GM23338 (cell line): ENCODE measurements around the gene RBM24. TPM values are rescaled to one million over a fixed set of nuclear protein-coding genes. Genes with fewer than 3 reads are reported as not detected.

Experiments used
- CREB1 ChIP-seq: fragments of 250-450 bp; sonication (Bioruptor Pico); IDR thresholded peaks from 2 replicates; pipeline ENCODE4 v1.5.0; 2020; ENCODE audit warnings: low read depth, mild to moderate bottlenecking, moderate library complexity
- JUNB ChIP-seq: IDR thresholded peaks from one replicate; pipeline ENCODE4 v1.6.1; 2016; ENCODE audit warnings: antibody characterized with exemption; ENCODE audit not compliant: unreplicated experiment
- NANOG ChIP-seq: IDR thresholded peaks from 2 replicates; pipeline ENCODE4 v1.6.1; 2016; ENCODE audit warnings: antibody characterized with exemption, borderline replicate concordance
- POLR2AphosphoS5 ChIP-seq: IDR thresholded peaks from 2 replicates; pipeline ENCODE4 v1.6.1; 2016; ENCODE audit warnings: antibody characterized with exemption, low read depth
- STAT1 ChIP-seq: IDR thresholded peaks from one replicate; pipeline ENCODE4 v1.6.1; 2016; ENCODE audit warnings: antibody characterized with exemption; ENCODE audit not compliant: unreplicated experiment
- ZNF114 ChIP-seq: fragments of 250-450 bp; sonication (Bioruptor Pico); IDR thresholded peaks from 2 replicates; pipeline ENCODE4 v1.5.0; 2020; ENCODE audit warnings: mild to moderate bottlenecking, moderate library complexity
- ZNF331 ChIP-seq: fragments of 250-450 bp; sonication (Bioruptor Pico); IDR thresholded peaks from 2 replicates; pipeline ENCODE4 v1.5.0; 2020; ENCODE audit warnings: low read depth, mild to moderate bottlenecking, moderate library complexity
- polyA plus RNA-seq: library from polyadenylated mRNA; unstranded; fragments of >200 nt; fragmentation: Nextera tagmentation; extraction: Ambion mirVana; gene quantifications from 2 replicates; pipeline ENCODE4 v1.2.1, GENCODE V29; 2016
- total RNA-seq: library from RNA; depleted of rRNA; stranded (reverse); fragments of >200 nt; shearing (Covaris generic); gene quantifications from 2 replicates; pipeline ENCODE4 v1.2.3, GENCODE V29; 2014
- TF ChIP-seq, protein P1 (sequence below): fragments of 250-450 bp; sonication (Bioruptor Pico); IDR thresholded peaks from 2 replicates; pipeline ENCODE4 v1.5.0; 2020; ENCODE audit warnings: mild to moderate bottlenecking, moderate library complexity
- TF ChIP-seq, protein P2 (sequence below): IDR thresholded peaks from 2 replicates; pipeline ENCODE4 v1.6.1; 2016; ENCODE audit warnings: antibody characterized with exemption
- TF ChIP-seq, protein P3 (sequence below), 2 experiments: fragments of 200-600 bp in 1 of 2; sonication (generic) in 1 of 2; conservative IDR thresholded peaks; 2 replicates each; pipeline versions ENCODE4 v1.5.1 to v1.6.1; 2016 to 2017; ENCODE audit warnings: antibody characterized with exemption in 2 of 2, low read depth in 2 of 2, mild to moderate bottlenecking in 2 of 2, moderate library complexity in 1 of 2

RBM24 gene
- total and polyA plus RNA-seq, 2 experiments from 2014 or later: 0.27 to 1.3 TPM

DNA sequence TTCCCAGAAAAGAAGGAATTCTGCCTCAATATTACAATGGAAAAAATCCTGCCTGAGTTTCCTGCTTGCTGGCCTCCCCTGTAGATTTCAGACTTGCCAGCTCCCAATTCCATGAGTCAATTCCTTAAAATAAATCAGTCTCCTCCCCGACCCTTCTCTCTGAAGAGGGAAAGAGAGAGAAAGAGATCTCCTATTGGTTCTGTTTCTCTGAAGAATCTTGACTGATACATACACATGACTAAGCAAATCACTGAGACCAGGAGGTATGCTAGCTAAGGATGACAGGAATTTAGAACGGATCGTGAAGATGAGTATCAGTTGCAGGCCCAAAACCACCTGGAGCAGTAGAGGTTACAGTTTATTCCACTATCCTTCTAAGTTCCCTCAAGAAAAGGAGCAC lies 11.3 kb upstream of the RBM24 start (continued):
- TF ChIP-seq, protein P1, sequence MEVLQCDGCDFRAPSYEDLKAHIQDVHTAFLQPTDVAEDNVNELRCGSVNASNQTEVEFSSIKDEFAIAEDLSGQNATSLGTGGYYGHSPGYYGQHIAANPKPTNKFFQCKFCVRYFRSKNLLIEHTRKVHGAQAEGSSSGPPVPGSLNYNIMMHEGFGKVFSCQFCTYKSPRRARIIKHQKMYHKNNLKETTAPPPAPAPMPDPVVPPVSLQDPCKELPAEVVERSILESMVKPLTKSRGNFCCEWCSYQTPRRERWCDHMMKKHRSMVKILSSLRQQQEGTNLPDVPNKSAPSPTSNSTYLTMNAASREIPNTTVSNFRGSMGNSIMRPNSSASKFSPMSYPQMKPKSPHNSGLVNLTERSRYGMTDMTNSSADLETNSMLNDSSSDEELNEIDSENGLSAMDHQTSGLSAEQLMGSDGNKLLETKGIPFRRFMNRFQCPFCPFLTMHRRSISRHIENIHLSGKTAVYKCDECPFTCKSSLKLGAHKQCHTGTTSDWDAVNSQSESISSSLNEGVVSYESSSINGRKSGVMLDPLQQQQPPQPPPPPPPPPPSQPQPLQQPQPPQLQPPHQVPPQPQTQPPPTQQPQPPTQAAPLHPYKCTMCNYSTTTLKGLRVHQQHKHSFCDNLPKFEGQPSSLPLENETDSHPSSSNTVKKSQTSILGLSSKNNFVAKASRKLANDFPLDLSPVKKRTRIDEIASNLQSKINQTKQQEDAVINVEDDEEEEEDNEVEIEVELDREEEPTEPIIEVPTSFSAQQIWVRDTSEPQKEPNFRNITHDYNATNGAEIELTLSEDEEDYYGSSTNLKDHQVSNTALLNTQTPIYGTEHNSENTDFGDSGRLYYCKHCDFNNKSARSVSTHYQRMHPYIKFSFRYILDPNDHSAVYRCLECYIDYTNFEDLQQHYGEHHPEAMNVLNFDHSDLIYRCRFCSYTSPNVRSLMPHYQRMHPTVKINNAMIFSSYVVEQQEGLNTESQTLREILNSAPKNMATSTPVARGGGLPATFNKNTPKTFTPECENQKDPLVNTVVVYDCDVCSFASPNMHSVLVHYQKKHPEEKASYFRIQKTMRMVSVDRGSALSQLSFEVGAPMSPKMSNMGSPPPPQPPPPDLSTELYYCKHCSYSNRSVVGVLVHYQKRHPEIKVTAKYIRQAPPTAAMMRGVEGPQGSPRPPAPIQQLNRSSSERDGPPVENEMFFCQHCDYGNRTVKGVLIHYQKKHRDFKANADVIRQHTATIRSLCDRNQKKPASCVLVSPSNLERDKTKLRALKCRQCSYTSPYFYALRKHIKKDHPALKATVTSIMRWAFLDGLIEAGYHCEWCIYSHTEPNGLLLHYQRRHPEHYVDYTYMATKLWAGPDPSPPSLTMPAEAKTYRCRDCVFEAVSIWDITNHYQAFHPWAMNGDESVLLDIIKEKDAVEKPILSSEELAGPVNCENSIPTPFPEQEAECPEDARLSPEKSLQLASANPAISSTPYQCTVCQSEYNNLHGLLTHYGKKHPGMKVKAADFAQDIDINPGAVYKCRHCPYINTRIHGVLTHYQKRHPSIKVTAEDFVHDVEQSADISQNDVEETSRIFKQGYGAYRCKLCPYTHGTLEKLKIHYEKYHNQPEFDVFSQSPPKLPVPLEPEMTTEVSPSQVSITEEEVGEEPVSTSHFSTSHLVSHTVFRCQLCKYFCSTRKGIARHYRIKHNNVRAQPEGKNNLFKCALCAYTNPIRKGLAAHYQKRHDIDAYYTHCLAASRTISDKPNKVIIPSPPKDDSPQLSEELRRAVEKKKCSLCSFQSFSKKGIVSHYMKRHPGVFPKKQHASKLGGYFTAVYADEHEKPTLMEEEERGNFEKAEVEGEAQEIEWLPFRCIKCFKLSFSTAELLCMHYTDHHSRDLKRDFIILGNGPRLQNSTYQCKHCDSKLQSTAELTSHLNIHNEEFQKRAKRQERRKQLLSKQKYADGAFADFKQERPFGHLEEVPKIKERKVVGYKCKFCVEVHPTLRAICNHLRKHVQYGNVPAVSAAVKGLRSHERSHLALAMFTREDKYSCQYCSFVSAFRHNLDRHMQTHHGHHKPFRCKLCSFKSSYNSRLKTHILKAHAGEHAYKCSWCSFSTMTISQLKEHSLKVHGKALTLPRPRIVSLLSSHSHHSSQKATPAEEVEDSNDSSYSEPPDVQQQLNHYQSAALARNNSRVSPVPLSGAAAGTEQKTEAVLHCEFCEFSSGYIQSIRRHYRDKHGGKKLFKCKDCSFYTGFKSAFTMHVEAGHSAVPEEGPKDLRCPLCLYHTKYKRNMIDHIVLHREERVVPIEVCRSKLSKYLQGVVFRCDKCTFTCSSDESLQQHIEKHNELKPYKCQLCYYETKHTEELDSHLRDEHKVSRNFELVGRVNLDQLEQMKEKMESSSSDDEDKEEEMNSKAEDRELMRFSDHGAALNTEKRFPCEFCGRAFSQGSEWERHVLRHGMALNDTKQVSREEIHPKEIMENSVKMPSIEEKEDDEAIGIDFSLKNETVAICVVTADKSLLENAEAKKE (CRISPR knock-in tag): no peak
- TF ChIP-seq, protein P2, sequence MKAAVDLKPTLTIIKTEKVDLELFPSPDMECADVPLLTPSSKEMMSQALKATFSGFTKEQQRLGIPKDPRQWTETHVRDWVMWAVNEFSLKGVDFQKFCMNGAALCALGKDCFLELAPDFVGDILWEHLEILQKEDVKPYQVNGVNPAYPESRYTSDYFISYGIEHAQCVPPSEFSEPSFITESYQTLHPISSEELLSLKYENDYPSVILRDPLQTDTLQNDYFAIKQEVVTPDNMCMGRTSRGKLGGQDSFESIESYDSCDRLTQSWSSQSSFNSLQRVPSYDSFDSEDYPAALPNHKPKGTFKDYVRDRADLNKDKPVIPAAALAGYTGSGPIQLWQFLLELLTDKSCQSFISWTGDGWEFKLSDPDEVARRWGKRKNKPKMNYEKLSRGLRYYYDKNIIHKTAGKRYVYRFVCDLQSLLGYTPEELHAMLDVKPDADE: no peak
- no peak for TF ChIP-seq CREB1 (CRISPR knock-in tag)
- TF ChIP-seq POLR2AphosphoS5: no peak
- TF ChIP-seq JUNB: no peak
- TF ChIP-seq ZNF114 (CRISPR knock-in tag): no peak
- TF ChIP-seq ZNF331 (CRISPR knock-in tag): no peak
- no peak for TF ChIP-seq NANOG
- TF ChIP-seq, protein P3, sequence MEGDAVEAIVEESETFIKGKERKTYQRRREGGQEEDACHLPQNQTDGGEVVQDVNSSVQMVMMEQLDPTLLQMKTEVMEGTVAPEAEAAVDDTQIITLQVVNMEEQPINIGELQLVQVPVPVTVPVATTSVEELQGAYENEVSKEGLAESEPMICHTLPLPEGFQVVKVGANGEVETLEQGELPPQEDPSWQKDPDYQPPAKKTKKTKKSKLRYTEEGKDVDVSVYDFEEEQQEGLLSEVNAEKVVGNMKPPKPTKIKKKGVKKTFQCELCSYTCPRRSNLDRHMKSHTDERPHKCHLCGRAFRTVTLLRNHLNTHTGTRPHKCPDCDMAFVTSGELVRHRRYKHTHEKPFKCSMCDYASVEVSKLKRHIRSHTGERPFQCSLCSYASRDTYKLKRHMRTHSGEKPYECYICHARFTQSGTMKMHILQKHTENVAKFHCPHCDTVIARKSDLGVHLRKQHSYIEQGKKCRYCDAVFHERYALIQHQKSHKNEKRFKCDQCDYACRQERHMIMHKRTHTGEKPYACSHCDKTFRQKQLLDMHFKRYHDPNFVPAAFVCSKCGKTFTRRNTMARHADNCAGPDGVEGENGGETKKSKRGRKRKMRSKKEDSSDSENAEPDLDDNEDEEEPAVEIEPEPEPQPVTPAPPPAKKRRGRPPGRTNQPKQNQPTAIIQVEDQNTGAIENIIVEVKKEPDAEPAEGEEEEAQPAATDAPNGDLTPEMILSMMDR (conservative IDR thresholded peaks at IDR 0.05; ENCODE audit: low read depth in 2 of 2): no peak
- TF ChIP-seq STAT1: no peak
